ENCODE data around the gene ZBTB44.
"Not testable (repeated sequence)": the region's sequence is repeated elsewhere in the genome, so short reads cannot be mapped to it uniquely, and the experiment has no call there.

Gene ZBTB44

GRCh38 chr11:130246270-130246669, 68.4 kb downstream of the ZBTB44 start:
- no peak for DNase-seq

- DNase-seq, result not testable (repeated sequence)
Observed at GRCh38 chr11:130245375-130245774, 69.3 kb downstream of the ZBTB44 start.

GRCh38 chr11:130244848-130245247, 69.9 kb downstream of the ZBTB44 start:
- no peak for DNase-seq

- DNase-seq, result no peak
Observed at GRCh38 chr11:130243816-130244215, 70.9 kb downstream of the ZBTB44 start.

GRCh38 chr11:130241713-130242112, 73.0 kb downstream of the ZBTB44 start:
- no peak for DNase-seq

- no peak for DNase-seq
Observed at GRCh38 chr11:130237282-130238006, 77.3 kb downstream of the ZBTB44 start.

GRCh38 chr11:130234315-130234714, 80.4 kb downstream of the ZBTB44 start:
- no peak for DNase-seq

- DNase-seq, result not testable (repeated sequence)
Observed at GRCh38 chr11:130233888-130234287, 80.8 kb downstream of the ZBTB44 start.

- DNase-seq, result not testable (repeated sequence)
Observed at GRCh38 chr11:130233486-130233885, 81.2 kb downstream of the ZBTB44 start.

- DNase-seq, result peak; percentile 24
Observed at GRCh38 chr11:130227373-130227772, 87.3 kb downstream of the ZBTB44 start.

- DNase-seq, result no peak
Observed at GRCh38 chr11:130223291-130223971, 91.3 kb downstream of the ZBTB44 start.

- DNase-seq, result no peak
Observed at GRCh38 chr11:130220311-130221035, 94.2 kb downstream of the ZBTB44 start.

GRCh38 chr11:130219148-130219547, 95.6 kb downstream of the ZBTB44 start:
- no peak for DNase-seq

- DNase-seq, result no peak
Observed at GRCh38 chr11:130218501-130219070, 96.1 kb downstream of the ZBTB44 start.

GRCh38 chr11:130217133-130218031, 97.3 kb downstream of the ZBTB44 start:
- DNase-seq, result no peak

- DNase-seq, result no peak
Observed at GRCh38 chr11:130216591-130217132, 98.1 kb downstream of the ZBTB44 start.

GRCh38 chr11:130216221-130216550, 98.5 kb downstream of the ZBTB44 start:
- DNase-seq, result no peak

GRCh38 chr11:130215531-130216220, 99.0 kb downstream of the ZBTB44 start:
- no peak for DNase-seq

GRCh38 chr11:130214861-130215530, 99.7 kb downstream of the ZBTB44 start:
- no peak for DNase-seq

- no peak for DNase-seq
Observed at GRCh38 chr11:130213979-130214281, 100.8 kb downstream of the ZBTB44 start.
